Measurements from ENCODE around the gene KIRREL3.

Gene KIRREL3

DNA sequence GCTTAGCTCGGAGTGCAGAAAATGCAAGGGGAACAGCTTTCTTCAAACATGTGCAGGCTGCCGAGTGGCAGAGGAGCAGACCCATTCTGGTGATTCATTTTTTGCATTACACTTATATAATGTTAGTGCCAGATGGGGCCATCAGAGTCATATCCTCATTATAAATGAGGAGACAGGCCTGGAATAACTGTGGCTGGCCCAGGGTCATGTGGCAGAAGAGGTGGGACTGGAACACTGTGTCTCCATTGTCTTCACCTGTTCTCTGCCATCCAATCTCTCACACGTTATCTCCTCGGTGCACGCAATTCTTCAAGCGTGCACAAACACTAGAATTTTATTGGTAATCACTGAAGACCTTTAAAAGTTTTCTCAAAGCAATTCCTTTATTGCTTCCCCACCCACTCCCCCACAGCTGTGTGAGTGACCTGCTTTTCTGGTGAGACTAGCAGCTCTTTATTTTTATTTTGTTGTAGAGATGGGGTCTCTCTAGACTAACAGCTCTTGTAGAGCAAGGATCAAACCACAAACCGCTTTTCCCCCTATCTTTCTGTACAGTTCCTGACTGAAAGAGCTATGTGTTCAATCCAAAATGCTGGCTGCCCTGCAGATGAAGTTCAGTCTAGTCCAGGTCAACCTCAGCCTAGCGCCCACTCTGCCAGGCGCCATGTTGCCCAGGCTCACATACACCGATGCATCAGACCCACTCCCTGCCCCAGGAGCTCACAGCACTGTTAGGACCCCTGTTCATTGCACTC lies 569.8 kb downstream of the KIRREL3 start:
- no peak for DNase-seq

- DNase-seq: no peak
Measured at GRCh38 chr11:126426820-126427749, 573.5 kb downstream of the KIRREL3 start.

DNA sequence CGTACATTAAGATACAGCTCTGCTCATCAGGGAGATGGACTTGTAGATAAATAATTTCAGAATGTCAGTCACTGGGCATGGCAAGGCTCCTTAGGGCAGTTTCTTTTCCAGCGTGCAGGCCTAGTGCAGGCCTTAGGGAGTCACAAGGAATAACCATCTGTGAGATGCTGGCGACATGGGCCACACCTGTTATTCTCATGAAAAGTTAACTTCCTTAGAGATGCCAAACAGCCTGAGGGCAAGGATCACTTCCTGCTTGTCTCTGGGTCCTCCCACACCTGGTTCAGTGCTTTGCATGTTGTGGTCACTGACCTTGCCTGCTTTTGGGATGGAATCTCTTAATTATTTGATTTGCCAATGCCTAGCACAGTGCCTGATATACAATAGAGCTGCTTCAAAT lies 574.5 kb downstream of the KIRREL3 start:
- DNase-seq: no peak

DNA sequence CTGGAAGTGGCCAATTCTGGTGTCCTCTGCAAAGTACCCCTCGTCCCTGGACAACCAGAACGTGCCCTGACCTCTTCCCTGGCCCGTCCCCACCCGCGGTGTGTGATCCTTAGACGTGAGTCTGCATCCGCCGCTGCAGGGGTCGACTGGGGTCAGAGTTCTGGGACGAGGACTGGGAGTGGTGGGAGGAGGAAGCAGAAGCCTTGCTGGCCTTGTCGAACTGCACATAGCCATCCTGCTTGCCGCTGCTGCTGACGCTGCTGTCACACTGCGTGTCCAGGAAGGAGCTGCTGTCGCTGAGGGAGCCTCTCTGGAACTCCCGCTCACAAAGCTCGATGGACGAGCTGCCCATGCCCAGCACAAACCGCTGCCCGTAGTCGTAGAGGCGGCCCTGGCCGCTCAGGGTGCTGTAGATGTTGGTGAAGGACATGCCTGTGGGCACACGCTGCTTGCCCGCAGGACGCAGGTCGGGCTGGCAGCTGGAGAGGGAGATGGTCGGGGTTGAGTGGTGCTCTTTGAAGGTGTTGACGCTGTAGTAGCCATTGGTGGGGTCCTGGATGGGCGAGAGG lies 576.0 kb downstream of the KIRREL3 start:
- DNase-seq: no peak

DNA sequence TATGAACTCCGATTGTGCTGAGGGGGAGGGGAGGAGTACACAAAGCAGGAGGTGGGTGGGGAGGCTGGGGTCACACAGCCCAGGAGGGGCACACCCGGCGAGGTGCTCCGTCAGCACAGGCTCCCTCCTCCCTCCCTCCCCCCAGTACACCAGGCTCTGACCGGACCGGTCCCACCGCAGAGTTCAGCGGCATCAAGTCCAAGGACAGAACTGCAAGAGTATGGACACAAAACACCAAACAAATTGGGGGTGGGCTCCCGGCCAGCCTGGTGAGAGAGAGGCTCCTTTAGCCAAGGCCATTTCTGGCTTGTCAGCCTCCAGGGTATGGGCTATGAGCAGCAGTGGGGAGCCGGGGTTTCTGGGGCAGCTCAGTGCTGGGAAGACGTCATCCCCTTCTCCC lies 576.8 kb downstream of the KIRREL3 start:
- DNase-seq: no peak

DNA sequence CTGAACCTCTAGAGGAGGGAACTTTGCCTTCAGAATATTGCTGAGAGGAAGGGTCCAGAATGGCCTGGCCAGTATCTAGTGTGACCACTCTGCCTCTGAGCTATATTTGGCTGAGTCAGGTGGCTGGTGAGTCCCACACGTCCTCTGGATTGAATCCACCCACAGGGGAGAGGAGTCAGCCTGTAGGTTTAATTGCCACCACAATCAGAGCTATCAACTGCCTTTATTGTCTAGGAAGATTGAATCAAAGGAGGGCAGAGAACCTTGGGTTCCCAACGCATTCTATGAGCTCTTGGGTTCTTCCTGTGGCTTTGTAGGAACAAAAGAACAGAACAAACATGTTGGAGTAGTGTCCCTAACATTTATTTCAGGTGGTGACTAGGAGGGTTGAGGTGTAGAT lies 577.4 kb downstream of the KIRREL3 start:
- no peak for DNase-seq

DNA sequence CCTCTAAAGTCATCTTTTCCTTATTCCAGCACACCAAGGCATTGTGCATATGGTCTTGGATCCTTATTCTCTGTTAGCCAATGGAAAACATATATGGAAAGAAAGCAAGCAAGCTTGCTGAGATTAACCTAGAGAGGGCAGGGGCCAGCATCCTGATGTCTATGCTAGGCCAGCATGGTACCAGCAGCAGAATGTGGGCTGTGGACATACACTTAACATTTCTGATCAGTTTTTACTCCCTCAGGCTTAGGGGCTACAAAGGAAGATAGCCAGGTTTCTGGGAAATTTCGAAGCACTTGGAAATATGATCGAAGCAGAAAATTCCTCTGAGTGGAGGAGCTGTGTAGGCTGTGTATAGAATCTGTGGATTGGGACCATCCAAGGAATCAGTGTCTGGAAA lies 578.1 kb downstream of the KIRREL3 start:
- no peak for DNase-seq

DNA sequence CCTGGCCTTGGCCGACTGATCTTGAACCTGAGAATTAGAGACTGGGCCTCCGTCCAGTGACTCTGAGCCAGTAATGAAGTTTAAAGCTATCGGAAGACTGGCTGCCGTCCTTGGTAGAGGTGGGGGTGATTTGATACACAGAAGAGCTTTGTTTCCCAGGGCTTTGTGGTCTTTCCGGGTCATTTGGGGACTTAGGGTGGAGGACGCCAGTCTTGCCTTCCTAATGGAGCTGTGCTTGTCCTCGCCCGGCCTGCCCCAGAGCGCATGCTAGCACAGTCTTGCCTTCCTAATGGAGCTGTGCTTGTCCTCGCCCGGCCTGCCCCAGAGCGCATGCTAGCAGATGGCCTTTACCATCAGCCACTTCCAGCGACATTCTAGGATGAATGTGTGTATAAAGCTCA lies 579.3 kb downstream of the KIRREL3 start:
- DNase-seq: no peak

DNA sequence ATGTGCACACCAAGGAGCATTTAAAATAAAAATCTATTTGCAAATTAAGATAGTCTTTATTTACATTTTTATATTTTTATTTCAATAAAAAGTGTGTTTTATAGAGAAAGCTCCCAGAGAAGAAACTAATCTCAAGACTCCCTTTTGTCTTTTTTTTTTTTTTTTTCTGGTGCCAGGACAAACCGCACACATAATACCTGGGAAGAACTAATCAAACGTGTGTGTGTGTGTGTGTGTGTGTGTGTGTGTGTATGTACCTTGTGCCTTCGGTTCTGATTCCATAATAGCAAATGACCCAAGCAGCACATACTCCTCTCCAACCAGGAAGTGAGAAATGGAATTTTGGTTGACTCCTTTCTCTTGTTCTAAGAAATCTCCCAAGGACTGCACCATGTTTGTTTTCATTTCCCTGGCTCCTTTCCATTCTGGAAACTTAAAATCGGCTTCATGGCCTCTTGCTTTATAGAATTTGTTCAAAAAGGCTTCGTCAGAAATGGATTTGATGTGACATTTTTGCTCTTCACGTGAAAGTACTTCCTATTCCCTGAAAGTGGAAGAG lies 579.8 kb downstream of the KIRREL3 start:
- no peak for DNase-seq

GRCh38 chr11:126419801-126420697 lies 580.5 kb downstream of the KIRREL3 start:
- no peak for DNase-seq

DNA sequence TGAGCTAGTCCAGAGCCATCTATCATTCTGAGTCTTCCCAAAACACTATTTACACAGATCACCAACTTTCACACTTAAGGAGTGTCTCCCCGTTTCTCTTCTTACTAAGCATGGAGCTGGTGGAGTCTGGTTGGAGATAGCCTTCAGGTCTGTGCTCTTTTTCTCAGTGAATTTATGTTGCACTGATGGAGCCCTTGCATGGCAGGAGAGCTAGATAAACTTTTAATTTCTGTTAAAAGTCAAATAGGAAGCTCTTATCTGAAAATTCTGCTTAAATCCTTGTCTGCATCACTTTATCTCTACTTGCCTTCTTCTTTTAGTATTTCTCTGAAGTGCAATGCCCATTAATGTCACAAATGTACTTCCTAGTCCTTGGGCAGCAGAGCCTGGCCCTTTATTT lies 581.7 kb downstream of the KIRREL3 start:
- no peak for DNase-seq

GRCh38 chr11:126417091-126417862 lies 583.3 kb downstream of the KIRREL3 start:
- DNase-seq: no peak

- peak; percentile 84 for DNase-seq
Measured at GRCh38 chr11:126416542-126417090, 584.0 kb downstream of the KIRREL3 start.

DNA sequence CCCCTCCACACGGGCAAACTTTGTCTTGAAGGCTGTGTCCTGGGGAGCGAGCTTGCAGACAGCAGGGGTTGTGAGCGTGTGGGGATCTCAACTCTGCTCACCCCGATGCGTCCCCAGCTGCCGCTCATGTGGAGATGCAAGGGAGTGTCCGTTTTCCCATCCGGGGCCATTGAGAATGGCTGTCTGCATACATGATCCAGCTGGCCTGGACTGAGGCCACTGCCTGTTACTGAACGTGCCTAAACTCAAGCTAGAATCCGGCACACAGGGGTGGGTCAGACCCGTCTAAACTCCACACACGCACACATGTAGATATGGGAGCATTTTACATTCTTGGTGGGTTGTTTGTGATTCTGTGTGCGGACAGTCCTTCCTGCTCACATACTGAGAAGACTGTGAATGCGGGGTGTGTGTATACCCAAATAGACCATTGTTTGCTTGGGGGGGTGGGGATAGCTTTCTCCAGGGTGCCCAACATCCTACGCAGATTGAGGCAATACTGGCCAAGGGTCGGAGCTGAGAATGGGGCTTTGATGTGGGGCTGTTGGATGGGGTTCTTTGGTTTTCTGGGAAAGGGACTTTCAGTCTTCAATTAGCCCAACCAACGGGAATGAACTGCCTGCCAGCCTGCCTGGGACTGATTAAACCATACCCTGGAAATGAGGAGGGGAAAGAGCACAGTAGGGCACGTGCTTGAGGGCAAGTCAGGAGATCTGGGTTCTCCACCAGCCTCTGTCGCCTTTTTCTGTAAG lies 584.7 kb downstream of the KIRREL3 start:
- no peak for DNase-seq

GRCh38 chr11:126415128-126415527 lies 585.4 kb downstream of the KIRREL3 start:
- no peak for DNase-seq

GRCh38 chr11:126414615-126415014 lies 586.0 kb downstream of the KIRREL3 start:
- DNase-seq: no peak

DNA sequence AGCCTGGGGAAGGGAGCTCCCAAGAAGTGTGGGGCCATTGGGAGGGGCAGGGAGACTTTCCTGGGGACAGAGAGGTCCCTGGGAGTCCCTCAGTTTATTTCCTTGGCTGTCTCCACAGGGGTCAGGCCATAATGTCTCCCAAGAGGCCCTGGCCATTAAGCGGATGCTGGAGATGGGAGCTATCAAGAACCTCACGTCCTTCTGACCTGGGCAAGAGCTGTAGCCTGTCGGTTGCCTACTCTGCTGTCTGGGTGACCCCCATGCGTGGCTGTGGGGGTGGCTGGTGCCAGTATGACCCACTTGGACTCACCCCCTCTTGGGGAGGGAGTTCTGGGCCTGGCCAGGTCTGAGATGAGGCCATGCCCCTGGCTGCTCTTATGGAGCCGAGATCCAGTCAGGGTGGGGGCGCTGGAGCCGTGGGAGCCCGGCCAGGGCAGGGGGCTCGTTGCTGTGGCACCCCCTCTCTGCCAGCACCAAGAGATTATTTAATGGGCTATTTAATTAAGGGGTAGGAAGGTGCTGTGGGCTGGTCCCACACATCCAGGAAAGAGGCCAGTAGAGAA lies 586.6 kb downstream of the KIRREL3 start:
- DNase-seq: no peak

- no peak for DNase-seq
Measured at GRCh38 chr11:126413426-126413825, 587.1 kb downstream of the KIRREL3 start.

- no peak for DNase-seq
Measured at GRCh38 chr11:126411971-126412381, 588.6 kb downstream of the KIRREL3 start.

DNA sequence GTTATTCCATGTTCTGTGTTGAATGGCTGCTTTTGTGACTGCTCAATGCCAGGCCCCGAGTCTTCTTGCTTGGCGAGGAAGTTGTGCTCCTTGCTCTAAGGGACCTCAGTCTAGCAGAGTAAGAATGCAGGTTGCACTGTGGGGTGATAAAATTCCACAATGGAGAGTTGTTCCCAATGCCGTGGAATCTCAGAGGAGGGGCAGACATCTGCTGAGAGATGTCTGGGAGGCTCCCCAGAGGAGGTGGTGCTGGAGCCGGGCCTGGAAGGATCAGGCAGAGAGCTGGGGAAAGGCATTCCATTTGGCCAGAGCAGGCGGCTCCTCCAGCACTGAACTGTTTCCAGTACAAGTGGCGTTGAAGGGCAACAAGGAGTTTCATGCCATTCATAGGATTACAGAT lies 589.9 kb downstream of the KIRREL3 start:
- DNase-seq: no peak

Measured in stimulated activated CD8-positive, alpha-beta memory T cell treated with anti-CD3 and anti-CD28 coated beads, Interleukin-4, amount 100 ng/mL, for 48 hours (primary cell).